Measurements from ENCODE around the gene OR2V2.

GRCh38 chr5:181100121-181100875 lies 47.1 kb upstream of the OR2V2 start:
- no peak for TF ChIP-seq CTCF (IDR thresholded peaks at IDR 0.05)
- no peak for TF ChIP-seq POLR2AphosphoS5 (IDR thresholded peaks at IDR 0.05)
- no peak for TF ChIP-seq EP300 (IDR thresholded peaks at IDR 0.05)
